ENCODE data around the gene LOC101059915.
"Not testable (repeated sequence)": the region's sequence is repeated elsewhere in the genome, so short reads cannot be mapped to it uniquely, and the experiment has no call there.

Gene LOC101059915

GRCh38 chrX:71698299-71699022 lies 31.1 kb downstream of the LOC101059915 start:
- H3K27me3 ChIP-seq (ENCODE audit: control insufficient read depth in 2 of 2, insufficient read depth in 2 of 2, low read length in 2 of 2); H3K4me3 ChIP-seq (ENCODE audit: low read length in 2 of 2); H3K4me1 ChIP-seq (ENCODE audit: control insufficient read depth in 2 of 2, insufficient read depth in 2 of 2, low read length in 2 of 2); H3K27ac ChIP-seq (ENCODE audit: low read depth in 2 of 2, low read length in 2 of 2); H3K9ac ChIP-seq (ENCODE audit: low read depth in 1 of 2, low read length in 2 of 2); H3K36me3 ChIP-seq (ENCODE audit: control insufficient read depth in 2 of 2, insufficient read depth in 2 of 2, low read length in 2 of 2); H3K9me3 ChIP-seq (ENCODE audit: control insufficient read depth in 2 of 2, low read length in 2 of 2): not testable (repeated sequence)

DNA sequence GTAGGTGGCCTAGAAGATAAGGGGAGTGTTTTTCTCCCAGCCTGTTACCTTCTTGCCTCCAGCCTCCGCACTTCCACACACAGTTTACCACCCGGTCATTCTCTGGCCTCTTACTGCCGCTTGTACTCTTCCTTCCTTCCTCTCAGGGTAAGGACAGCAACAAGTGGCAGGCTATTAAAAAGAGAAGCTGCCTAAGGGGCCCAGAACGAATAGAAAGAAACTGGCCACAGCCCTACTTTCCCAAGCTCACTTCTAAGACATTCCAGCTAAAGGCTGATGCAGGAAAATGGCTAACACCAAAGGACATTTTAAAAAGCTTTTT lies 31.6 kb downstream of the LOC101059915 start:
- not testable (repeated sequence) for H3K27me3 ChIP-seq (ENCODE audit: control insufficient read depth in 2 of 2, insufficient read depth in 2 of 2, low read length in 2 of 2); H3K4me3 ChIP-seq (ENCODE audit: low read length in 2 of 2); H3K9ac ChIP-seq (ENCODE audit: low read depth in 1 of 2, low read length in 2 of 2); H3K9me3 ChIP-seq (ENCODE audit: control insufficient read depth in 2 of 2, low read length in 2 of 2); H3K27ac ChIP-seq (ENCODE audit: low read depth in 2 of 2, low read length in 2 of 2); H3K4me1 ChIP-seq (ENCODE audit: control insufficient read depth in 2 of 2, insufficient read depth in 2 of 2, low read length in 2 of 2); H3K36me3 ChIP-seq (ENCODE audit: control insufficient read depth in 2 of 2, insufficient read depth in 2 of 2, low read length in 2 of 2)

DNA sequence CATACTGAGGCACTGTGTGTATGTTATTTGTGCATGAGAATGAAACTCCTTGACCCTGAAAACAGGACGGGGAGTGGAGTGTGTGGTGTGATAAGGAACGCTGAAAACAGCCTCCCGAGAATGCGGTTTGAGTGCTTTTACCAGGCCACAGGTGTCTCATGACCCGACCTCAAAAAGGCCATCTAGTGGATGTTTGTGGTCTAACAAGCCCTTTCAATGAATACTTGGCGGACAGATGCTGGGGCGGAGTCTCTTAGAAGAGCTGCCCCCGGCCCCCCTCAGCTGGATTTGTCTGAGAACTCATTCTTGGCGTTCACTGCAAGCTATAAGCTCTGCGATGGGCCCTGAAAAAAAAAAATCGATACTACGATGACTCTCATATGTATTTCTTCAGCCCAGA lies 35.5 kb downstream of the LOC101059915 start:
- not testable (repeated sequence) for H3K36me3 ChIP-seq (ENCODE audit: control insufficient read depth in 2 of 2, insufficient read depth in 2 of 2, low read length in 2 of 2); H3K27me3 ChIP-seq (ENCODE audit: control insufficient read depth in 2 of 2, insufficient read depth in 2 of 2, low read length in 2 of 2); H3K9me3 ChIP-seq (ENCODE audit: control insufficient read depth in 2 of 2, low read length in 2 of 2); H3K4me3 ChIP-seq (ENCODE audit: low read length in 2 of 2); H3K27ac ChIP-seq (ENCODE audit: low read depth in 2 of 2, low read length in 2 of 2); H3K4me1 ChIP-seq (ENCODE audit: control insufficient read depth in 2 of 2, insufficient read depth in 2 of 2, low read length in 2 of 2); H3K9ac ChIP-seq (ENCODE audit: low read depth in 1 of 2, low read length in 2 of 2)

DNA sequence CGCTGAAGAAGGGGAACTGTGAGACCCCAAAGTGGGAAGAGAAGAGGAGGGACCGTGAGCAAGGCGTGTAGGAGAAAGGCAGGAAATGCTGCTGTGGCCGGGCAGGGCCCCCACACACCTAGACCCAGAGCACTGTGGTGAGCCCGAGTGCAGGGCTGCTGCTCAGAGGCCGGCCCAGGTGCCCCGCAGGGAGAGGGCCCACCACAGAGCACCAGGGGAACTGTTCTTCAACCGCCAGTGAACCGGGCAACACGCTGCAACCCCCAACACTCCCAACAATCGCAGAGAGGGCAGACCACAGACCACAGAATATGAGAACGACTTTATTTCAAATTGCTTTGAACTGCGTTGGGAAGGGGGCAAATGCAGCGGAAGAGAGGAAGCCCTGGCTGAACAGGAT lies 46.7 kb downstream of the LOC101059915 start:
- H3K27me3 ChIP-seq (ENCODE audit: control insufficient read depth in 2 of 2, insufficient read depth in 2 of 2, low read length in 2 of 2); H3K9me3 ChIP-seq (ENCODE audit: control insufficient read depth in 2 of 2, low read length in 2 of 2); H3K4me3 ChIP-seq (ENCODE audit: low read length in 2 of 2); H3K27ac ChIP-seq (ENCODE audit: low read depth in 2 of 2, low read length in 2 of 2); H3K36me3 ChIP-seq (ENCODE audit: control insufficient read depth in 2 of 2, insufficient read depth in 2 of 2, low read length in 2 of 2); H3K9ac ChIP-seq (ENCODE audit: low read depth in 1 of 2, low read length in 2 of 2); H3K4me1 ChIP-seq (ENCODE audit: control insufficient read depth in 2 of 2, insufficient read depth in 2 of 2, low read length in 2 of 2): not testable (repeated sequence)

GRCh38 chrX:71715551-71715950 lies 48.2 kb downstream of the LOC101059915 start:
- H3K4me3 ChIP-seq (ENCODE audit: low read length in 2 of 2); H3K27ac ChIP-seq (ENCODE audit: low read depth in 2 of 2, low read length in 2 of 2); H3K36me3 ChIP-seq (ENCODE audit: control insufficient read depth in 2 of 2, insufficient read depth in 2 of 2, low read length in 2 of 2); H3K4me1 ChIP-seq (ENCODE audit: control insufficient read depth in 2 of 2, insufficient read depth in 2 of 2, low read length in 2 of 2); H3K9ac ChIP-seq (ENCODE audit: low read depth in 1 of 2, low read length in 2 of 2); H3K27me3 ChIP-seq (ENCODE audit: control insufficient read depth in 2 of 2, insufficient read depth in 2 of 2, low read length in 2 of 2); H3K9me3 ChIP-seq (ENCODE audit: control insufficient read depth in 2 of 2, low read length in 2 of 2): not testable (repeated sequence)

- not testable (repeated sequence) for H3K4me3 ChIP-seq (ENCODE audit: low read length in 2 of 2); H3K4me1 ChIP-seq (ENCODE audit: control insufficient read depth in 2 of 2, insufficient read depth in 2 of 2, low read length in 2 of 2); H3K9ac ChIP-seq (ENCODE audit: low read depth in 1 of 2, low read length in 2 of 2); H3K9me3 ChIP-seq (ENCODE audit: control insufficient read depth in 2 of 2, low read length in 2 of 2); H3K27me3 ChIP-seq (ENCODE audit: control insufficient read depth in 2 of 2, insufficient read depth in 2 of 2, low read length in 2 of 2); H3K27ac ChIP-seq (ENCODE audit: low read depth in 2 of 2, low read length in 2 of 2); H3K36me3 ChIP-seq (ENCODE audit: control insufficient read depth in 2 of 2, insufficient read depth in 2 of 2, low read length in 2 of 2)
These were observed 49.0 kb downstream of the LOC101059915 start for GRCh38 chrX:71716323-71716722.

DNA sequence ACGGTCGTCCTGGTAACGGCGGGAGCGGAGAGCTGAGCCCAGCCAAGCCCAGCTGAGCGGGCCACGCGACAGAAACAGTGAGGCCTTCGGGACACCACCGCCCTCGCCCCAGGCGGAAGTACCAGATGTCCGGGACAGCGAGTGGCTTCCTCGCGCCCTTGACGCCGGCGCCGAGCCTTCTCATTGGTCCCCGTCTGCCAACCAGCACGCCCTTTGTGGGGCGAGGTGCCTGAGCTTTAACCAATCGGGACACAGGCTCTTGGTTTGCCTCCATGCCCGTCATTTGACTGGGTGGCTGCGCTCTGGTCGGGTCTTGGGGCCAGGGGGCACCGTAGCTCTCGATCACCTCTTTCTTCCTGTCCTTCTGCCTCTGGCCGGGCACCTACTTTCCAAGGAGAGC lies 50.8 kb downstream of the LOC101059915 start, which contains the start of gene CXorf49:
Gene CXorf49, minus strand, starts transcription at position 101 of the 400 bp plus-strand sequence. CDS start 134 bp downstream, outside the sequence.
- not testable (repeated sequence) for H3K27me3 ChIP-seq (ENCODE audit: control insufficient read depth in 2 of 2, insufficient read depth in 2 of 2, low read length in 2 of 2); H3K9me3 ChIP-seq (ENCODE audit: control insufficient read depth in 2 of 2, low read length in 2 of 2); H3K4me1 ChIP-seq (ENCODE audit: control insufficient read depth in 2 of 2, insufficient read depth in 2 of 2, low read length in 2 of 2); H3K9ac ChIP-seq (ENCODE audit: low read depth in 1 of 2, low read length in 2 of 2); H3K4me3 ChIP-seq (ENCODE audit: low read length in 2 of 2); H3K36me3 ChIP-seq (ENCODE audit: control insufficient read depth in 2 of 2, insufficient read depth in 2 of 2, low read length in 2 of 2); H3K27ac ChIP-seq (ENCODE audit: low read depth in 2 of 2, low read length in 2 of 2)

GRCh38 chrX:71719195-71719594 lies 51.8 kb downstream of the LOC101059915 start:
- H3K4me1 ChIP-seq (ENCODE audit: control insufficient read depth in 2 of 2, insufficient read depth in 2 of 2, low read length in 2 of 2); H3K27me3 ChIP-seq (ENCODE audit: control insufficient read depth in 2 of 2, insufficient read depth in 2 of 2, low read length in 2 of 2); H3K27ac ChIP-seq (ENCODE audit: low read depth in 2 of 2, low read length in 2 of 2): not testable (repeated sequence)

DNA sequence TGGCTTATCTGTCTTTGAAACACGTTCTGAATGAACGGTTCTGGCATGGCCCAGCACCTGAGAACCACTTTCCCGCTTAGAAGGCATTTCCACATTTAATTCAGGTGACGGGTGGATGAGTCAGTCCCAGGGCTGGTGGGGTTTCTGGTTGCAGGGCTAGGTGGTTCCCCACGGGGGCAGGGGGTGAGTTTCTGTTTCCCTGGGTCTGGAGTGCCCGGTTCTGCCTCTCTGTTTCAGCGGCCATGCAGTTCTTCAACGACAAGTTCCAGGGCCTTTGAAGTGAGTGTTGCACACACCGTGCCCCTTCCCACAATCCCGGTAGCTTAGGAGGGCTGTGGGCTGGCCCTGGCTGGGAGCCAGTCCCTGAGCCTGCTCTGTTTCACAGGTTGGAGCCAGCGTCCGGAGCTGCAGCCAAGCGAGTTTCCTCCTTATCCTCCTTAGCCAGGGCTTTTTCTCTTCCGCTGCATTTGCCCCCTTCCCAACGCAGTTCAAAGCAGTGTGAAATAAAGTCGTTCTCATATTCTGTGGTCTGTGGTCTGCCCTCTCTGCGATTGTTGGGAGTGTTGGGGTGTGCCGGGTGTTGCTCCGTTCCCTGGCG lies 53.0 kb downstream of the LOC101059915 start:
- H3K4me1 ChIP-seq (ENCODE audit: control insufficient read depth in 2 of 2, insufficient read depth in 2 of 2, low read length in 2 of 2); H3K27me3 ChIP-seq (ENCODE audit: control insufficient read depth in 2 of 2, insufficient read depth in 2 of 2, low read length in 2 of 2); H3K9me3 ChIP-seq (ENCODE audit: control insufficient read depth in 2 of 2, low read length in 2 of 2); H3K9ac ChIP-seq (ENCODE audit: low read depth in 1 of 2, low read length in 2 of 2); H3K27ac ChIP-seq (ENCODE audit: low read depth in 2 of 2, low read length in 2 of 2); H3K4me3 ChIP-seq (ENCODE audit: low read length in 2 of 2); H3K36me3 ChIP-seq (ENCODE audit: control insufficient read depth in 2 of 2, insufficient read depth in 2 of 2, low read length in 2 of 2): not testable (repeated sequence)

More at GRCh38 chrX:71719195-71719594, 51.8 kb downstream of the LOC101059915 start:
- not testable (repeated sequence) for H3K36me3 ChIP-seq (ENCODE audit: control insufficient read depth in 2 of 2, insufficient read depth in 2 of 2, low read length in 2 of 2); H3K9ac ChIP-seq (ENCODE audit: low read depth in 1 of 2, low read length in 2 of 2); H3K9me3 ChIP-seq (ENCODE audit: control insufficient read depth in 2 of 2, low read length in 2 of 2); H3K4me3 ChIP-seq (ENCODE audit: low read length in 2 of 2)

Measured in mucosa of rectum (tissue), 2 donors.